Endodermal cell (in vitro differentiated cells): ENCODE data around the gene LCP1. TPM values are rescaled to one million over a fixed set of nuclear protein-coding genes. Genes with fewer than 3 reads are reported as not detected.

Experiments
- DNase-seq: peaks from one replicate; pipeline ENCODE4 v3.0.0-alpha.2; 2017
- H3K27ac ChIP-seq: 2 replicates; pipeline ENCODE4 v1.5.1; 2013; ENCODE audit warnings: mild to moderate bottlenecking, low read depth, low read length, moderate library complexity
- H3K27me3 ChIP-seq: 2 replicates; pipeline ENCODE4 v1.6.1; 2013; ENCODE audit warnings: mild to moderate bottlenecking, low read length, moderate library complexity; ENCODE audit not compliant: insufficient read depth, control insufficient read depth, poor library complexity, severe bottlenecking
- H3K36me3 ChIP-seq: 2 replicates; pipeline ENCODE4 v1.7.0; 2013; ENCODE audit warnings: mild to moderate bottlenecking, low read length, moderate library complexity; ENCODE audit not compliant: control insufficient read depth, insufficient read depth
- H3K4me1 ChIP-seq: one replicate; pipeline ENCODE4 v1.7.0; 2013; ENCODE audit warnings: low read length; ENCODE audit not compliant: control insufficient read depth, insufficient read depth
- H3K4me3 ChIP-seq: 2 replicates; pipeline ENCODE4 v1.5.1; 2013; ENCODE audit warnings: mild to moderate bottlenecking, low read length, moderate library complexity
- H3K9ac ChIP-seq: 2 replicates; pipeline ENCODE4 v1.6.1; 2013; ENCODE audit warnings: mild to moderate bottlenecking, low read length, moderate library complexity; ENCODE audit not compliant: poor library complexity, severe bottlenecking; ENCODE audit errors: extremely low read depth
- H3K9me3 ChIP-seq: 2 replicates; pipeline ENCODE4 v1.6.1; 2013; ENCODE audit warnings: mild to moderate bottlenecking, low read length, moderate library complexity; ENCODE audit not compliant: control insufficient read depth
- H3K27ac Mint-ChIP-seq: 2 replicates; pipeline ENCODE4 v1.8.0; 2020; ENCODE audit warnings: mixed read lengths
- H3K27me3 Mint-ChIP-seq: 2 replicates; pipeline ENCODE4 v1.8.0; 2021; ENCODE audit warnings: mild to moderate bottlenecking, mixed read lengths; ENCODE audit not compliant: insufficient read depth
- H3K36me3 Mint-ChIP-seq: 2 replicates; pipeline ENCODE4 v1.8.0; 2020; ENCODE audit warnings: low read depth, mixed read lengths
- H3K4me1 Mint-ChIP-seq: 2 replicates; pipeline ENCODE4 v1.8.0; 2020; ENCODE audit warnings: mixed read lengths
- H3K4me3 Mint-ChIP-seq: 2 replicates; pipeline ENCODE4 v1.8.0; 2020; ENCODE audit warnings: mild to moderate bottlenecking, moderate library complexity, mixed read lengths
- H3K9me3 Mint-ChIP-seq: 2 replicates; pipeline ENCODE4 v1.8.0; 2020; ENCODE audit warnings: mild to moderate bottlenecking, mixed read lengths
- CTCF ChIP-seq: fragments of 200-600 bp; sonication (generic); conservative IDR thresholded peaks from 2 replicates; pipeline ENCODE4 v1.5.0; 2021; ENCODE audit warnings: antibody characterized with exemption, mild to moderate bottlenecking
- WGBS, 2 experiments: methylation state at CpG; one replicate each; pipeline versions ENCODE4 v1.1.5 to v1.1.7; 2013; ENCODE audit warnings: missing lambda C conversion rate in 2 of 2, mixed read lengths in 1 of 2; ENCODE audit not compliant: insufficient coverage in 1 of 2, insufficient read length in 1 of 2; 5-methylcytosine and 5-hydroxymethylcytosine counted together
- total RNA-seq, 2 donors: library from RNA; stranded (reverse); fragmentation: NEBNext Ultra II Directional in 1 of 2; extraction: Animal tissue kit (Norgen Biotek cat#: 25700) in 1 of 2; gene quantifications; 2 replicates in 1 of 2; 3 replicates in 1 of 2; pipeline ENCODE4 v1.2.1, GENCODE V29; 2021

LCP1 gene
- total RNA-seq, 2 donors from 2014 or later, result 3.0 to 16.8 TPM

GRCh38 chr13:46168341-46168740, 13.6 kb downstream of the LCP1 start:
- no peak for DNase-seq
- Mint-ChIP-seq H3K27me3 (peaks cover 9% of the 10 kb centered on the region), H3K27ac (no peak overlapping the region), H3K4me3 (no peak overlapping the region), H3K9me3 (no peaks in the 10 kb centered on the region), H3K36me3 (no peaks in the 10 kb centered on the region), H3K4me1 (peaks cover 12% of the 10 kb centered on the region)
- TF ChIP-seq CTCF, result no peak
- Histone ChIP-seq H3K4me1 (peaks cover 7% of the 10 kb centered on the region), H3K9me3 (no peaks in the 10 kb centered on the region), H3K9ac (no peak overlapping the region), H3K4me3 (no peak overlapping the region), H3K36me3 (no peaks in the 10 kb centered on the region), H3K27ac (no peak overlapping the region), H3K27me3 (no peaks in the 10 kb centered on the region)
- WGBS, 2 experiments, result 82 to 85% methylated on average over 7 to 8 of the region's 8 CpGs

GRCh38 chr13:46166947-46167610, 14.9 kb downstream of the LCP1 start:
- Histone ChIP-seq H3K4me3 (no peak overlapping the region), H3K36me3 (no peaks in the 10 kb centered on the region), H3K27ac (no peak overlapping the region), H3K27me3 (no peaks in the 10 kb centered on the region), H3K4me1 (peaks cover 7% of the 10 kb centered on the region), H3K9ac (no peak overlapping the region), H3K9me3 (no peaks in the 10 kb centered on the region)
- DNase-seq, result no peak
- Mint-ChIP-seq H3K27me3 (peaks cover 7% of the 10 kb centered on the region), H3K27ac (no peak overlapping the region), H3K4me3 (no peak overlapping the region), H3K36me3 (no peaks in the 10 kb centered on the region), H3K9me3 (peaks cover 3% of the 10 kb centered on the region), H3K4me1 (peaks cover 12% of the 10 kb centered on the region)
- TF ChIP-seq CTCF, result peak; percentile 32
- 90 to 91% methylated on average over 2 to 3 of the region's 3 CpGs for WGBS, 2 experiments

- Mint-ChIP-seq H3K27me3 (peaks cover 7% of the 10 kb centered on the region), H3K4me1 (peaks cover 10% of the 10 kb centered on the region), H3K36me3 (no peaks in the 10 kb centered on the region), H3K4me3 (no peak overlapping the region), H3K9me3 (peaks cover 10% of the 10 kb centered on the region), H3K27ac (no peak overlapping the region)
- WGBS, 2 experiments, result 82 to 88% methylated on average over 1 of the region's 1 CpG
- H3K27ac ChIP-seq, result no peak overlapping the region
- TF ChIP-seq CTCF, result no peak
- H3K9me3 ChIP-seq, result peaks cover 7% of the 10 kb centered on the region
- no peaks in the 10 kb centered on the region for H3K36me3 ChIP-seq
- H3K4me3 ChIP-seq, result no peak overlapping the region
- no peak for DNase-seq
- no peaks in the 10 kb centered on the region for H3K27me3 ChIP-seq
- H3K9ac ChIP-seq, result no peak overlapping the region
- H3K4me1 ChIP-seq, result peaks cover 7% of the 10 kb centered on the region
Measured at GRCh38 chr13:46166224-46166584, 15.8 kb downstream of the LCP1 start.
